Measurements from ENCODE around the gene IP6K1.
"Not testable (repeated sequence)": the region's sequence is repeated elsewhere in the genome, so short reads cannot be mapped to it uniquely, and the experiment has no call there.

IP6K1 gene

DNA sequence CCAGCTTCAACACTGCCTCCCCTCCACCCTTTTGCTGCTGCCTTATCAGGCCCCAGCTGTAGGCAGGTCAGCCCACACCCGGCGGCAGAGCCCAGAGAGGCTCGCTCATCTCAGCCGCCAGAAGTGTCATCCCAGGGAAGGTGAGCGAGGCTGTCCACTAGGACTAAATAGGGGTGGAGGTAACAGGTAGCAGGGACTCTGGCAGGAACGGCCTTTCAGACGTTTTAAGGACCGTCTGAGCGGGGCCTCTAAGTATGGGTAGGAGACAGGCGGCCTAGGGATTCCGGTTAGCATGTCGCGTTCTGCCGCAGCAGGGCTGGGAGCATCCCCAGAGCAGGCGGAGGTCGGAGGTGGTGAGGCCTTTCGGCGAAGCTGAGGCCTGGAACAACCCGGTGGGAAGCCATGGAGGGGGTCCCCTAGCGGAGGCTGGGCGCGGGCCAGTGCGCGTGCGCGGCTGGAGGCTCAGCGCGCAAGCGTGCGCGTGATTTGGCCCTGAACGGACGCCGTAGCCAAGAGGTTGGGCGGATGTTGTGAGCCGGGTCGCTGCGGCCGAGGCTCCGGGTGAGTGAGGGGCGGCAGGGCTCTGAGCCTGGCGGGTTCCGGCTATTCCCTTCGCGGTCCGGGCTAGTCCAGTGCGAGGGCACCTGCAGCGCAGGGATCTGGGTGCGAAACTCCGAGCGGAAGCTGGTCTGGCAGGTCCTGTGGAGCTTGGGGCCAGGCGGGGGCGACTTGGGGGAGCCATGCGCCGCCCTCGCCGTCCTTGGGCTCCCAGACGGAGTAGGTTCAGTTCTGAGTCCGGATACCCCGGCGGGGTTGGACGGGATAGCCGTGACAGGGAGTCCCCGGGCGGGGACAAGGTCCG, 97.1 kb downstream of the IP6K1 start, which contains the start of the genes MST1 and RNF123:
Gene MST1 (minus strand): TSS at position 429 of the 862 bp plus-strand sequence. CDS start 783 bp downstream, outside the sequence.
Gene RNF123 (plus strand): TSS at position 512 of the 862 bp plus-strand sequence. CDS start 1,609 bp downstream, outside the sequence.
- no peak for TF ChIP-seq ZNF274 (IDR thresholded peaks at IDR 0.05; ENCODE audit: low read depth, low read length)

DNA sequence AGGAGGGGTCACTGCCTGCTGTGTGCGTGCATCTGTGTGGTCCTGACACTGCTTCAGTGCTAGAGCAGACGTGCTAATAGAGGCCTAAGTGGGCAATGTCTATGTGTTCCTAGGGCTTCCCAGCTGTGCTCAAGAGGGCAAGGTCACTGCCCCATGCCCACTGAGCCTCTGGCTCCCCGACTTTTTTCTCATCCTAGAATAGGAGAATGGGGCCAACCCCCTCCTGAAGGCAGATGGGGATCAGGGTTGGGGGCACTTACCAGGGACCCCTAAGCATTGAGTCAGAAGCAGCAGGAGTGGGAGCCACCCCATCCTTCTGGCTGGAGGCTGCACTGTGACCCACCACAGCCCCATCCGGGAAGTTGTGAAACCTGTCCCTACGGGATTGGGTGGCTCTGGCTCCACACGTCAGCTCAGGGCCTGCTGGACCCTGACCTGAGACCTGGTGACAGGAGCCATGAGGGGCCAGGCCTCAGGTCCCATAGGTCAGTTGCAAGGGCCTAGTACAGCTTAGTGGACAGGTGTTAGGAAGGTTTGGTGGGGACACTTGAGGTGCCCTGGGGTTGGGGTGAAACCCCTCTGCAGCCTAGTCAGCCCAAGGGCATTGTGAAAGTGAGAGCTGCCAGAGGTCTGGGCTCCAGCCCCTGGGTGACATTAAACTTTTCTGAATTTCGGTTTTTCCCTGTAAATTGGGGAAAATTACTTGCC, 97.8 kb downstream of the IP6K1 start:
- H3K4me3 ChIP-seq (ENCODE audit: low read length), result peak overlapping the region; percentile 83; the same call in 1 of the 2 replicates

More for the DNA sequence above, 97.1 kb downstream of the IP6K1 start, which contains the start of the genes MST1 and RNF123:
- peak within 1 kb of the TSS; percentile 83 for H3K4me3 ChIP-seq (ENCODE audit: low read length)

DNA sequence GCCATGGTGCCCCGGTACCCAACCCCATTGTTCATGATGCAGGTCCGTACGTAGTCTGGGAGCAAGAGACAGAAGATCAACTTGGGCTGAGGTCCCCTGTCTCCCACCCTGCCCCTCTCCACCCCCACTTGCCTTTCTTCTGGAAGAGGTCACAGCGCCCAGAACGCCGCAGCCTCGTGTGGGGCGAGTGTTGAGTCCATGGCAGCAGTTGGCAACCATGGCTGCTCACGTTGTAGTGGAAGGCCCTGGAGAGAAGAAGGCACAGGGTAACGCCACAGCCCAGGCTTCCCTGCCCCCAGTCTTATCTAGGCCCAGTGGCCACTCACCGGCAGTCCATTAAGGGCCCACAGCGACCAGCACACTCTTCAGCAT, 98.9 kb downstream of the IP6K1 start:
- not testable (repeated sequence) for H3K4me3 ChIP-seq (ENCODE audit: low read length)

DNA sequence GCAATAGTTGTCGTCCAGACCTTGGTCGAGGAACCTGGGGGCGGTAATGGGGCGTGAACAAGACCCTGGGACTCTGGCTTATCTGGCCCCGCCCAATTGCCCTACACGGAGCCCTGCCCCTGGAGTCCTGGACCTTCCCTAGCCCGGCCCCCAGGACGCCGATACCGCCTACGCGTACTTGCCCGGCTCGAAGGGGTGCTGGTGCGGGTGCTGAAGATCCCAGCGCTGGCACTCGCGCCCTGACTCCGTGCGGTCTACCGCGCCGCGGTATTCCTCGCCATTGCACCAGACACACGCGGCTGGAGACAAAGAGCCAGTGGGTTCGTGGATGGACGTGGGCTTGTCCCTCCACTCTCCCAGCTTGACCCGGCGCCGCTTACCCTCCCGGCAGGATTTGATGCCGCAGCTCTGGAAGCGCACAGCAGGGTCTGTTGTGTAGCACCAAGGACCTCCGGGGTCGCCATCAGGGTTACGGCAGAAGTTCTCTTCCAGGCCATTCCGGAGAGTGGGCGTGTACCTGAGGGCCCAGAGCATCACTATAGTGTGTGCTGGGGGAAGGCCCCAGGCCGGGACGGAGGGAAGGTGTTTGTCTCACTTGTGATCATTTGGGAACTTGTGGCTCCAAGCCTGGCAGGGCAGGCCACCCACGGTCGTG, 99.4 kb downstream of the IP6K1 start:
- H3K4me3 ChIP-seq (ENCODE audit: low read length), result not testable (repeated sequence)

DNA sequence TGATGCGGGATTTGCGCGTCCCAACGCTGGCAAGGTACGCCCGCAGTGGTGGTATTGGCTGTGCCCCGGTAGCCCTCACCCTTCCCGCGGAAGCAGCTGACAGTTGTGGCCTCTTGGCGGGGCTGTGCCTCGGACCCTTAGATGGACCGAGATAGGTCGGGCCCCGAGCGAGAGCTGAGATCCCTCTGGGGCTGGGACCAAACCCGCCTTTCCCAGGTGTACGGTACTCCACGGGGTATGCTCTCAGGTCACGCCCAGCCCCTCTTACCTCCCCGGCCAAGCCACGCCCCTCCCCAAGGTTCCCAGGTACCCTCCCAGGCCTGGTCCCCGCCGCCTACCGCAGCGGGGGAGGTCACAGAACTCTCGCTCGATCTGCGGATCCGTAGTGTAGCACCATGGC, 100.0 kb downstream of the IP6K1 start:
- not testable (repeated sequence) for H3K4me3 ChIP-seq (ENCODE audit: low read length)

DNA sequence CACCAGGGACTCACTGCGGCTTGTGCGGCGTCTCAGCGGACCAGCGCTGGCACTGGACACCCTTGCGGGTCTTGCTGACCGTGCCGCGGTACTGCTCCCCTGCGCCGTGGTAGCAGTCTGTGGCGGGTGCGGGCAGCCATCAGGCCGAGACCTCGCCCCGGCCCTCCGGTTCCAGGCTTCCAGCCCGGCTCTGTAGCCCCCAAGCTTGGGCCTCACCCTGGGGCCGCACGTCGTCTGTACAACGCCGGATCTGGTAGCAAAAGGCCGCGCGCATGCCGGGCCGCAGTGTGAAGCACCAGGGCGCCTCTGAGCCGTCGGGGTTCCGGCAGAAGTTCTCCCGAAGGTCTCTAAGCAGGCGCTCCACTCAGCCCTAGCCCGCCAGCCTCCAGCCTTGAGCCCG, 100.5 kb downstream of the IP6K1 start:
- H3K4me3 ChIP-seq (ENCODE audit: low read length), result not testable (repeated sequence)

DNA sequence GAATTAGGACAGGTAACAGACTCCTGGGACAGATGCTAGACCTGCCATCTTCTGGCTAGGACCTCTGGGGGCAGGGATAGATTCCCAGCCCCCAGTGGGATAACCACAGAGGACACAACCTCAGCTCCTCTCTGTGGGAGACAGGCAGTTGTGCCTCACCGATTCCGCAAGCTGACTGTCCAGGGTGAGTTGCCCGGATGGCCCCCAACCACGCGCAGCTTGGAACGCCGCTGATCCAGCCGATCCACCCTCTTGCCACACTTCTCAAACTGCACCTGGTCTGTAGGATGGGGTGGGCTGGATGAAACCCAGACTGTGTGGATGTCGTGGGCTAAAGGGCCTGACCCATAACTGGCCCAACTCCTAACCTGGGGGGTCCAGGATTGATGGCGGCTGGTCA, 101.2 kb downstream of the IP6K1 start:
- not testable (repeated sequence) for H3K4me3 ChIP-seq (ENCODE audit: low read length)

DNA sequence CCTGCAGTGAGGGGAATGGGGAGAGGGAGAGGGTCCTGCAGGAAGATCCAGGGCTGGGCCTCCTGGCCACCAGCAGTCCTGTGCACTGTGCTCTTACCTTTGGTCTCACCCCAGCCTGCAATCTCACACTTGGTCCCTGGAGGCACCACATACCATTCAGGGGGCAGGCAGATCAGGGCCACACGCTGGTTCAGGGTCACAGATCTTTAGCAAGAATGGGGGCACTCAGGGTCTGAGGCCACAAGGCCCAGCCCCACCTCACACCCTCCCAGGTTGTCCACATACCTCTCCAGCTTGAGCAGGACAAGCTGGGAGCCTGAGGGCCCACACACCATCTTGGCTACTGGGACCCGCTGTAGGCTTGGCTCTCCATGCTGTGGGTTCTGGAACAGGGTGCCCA, 101.9 kb downstream of the IP6K1 start:
- H3K4me3 ChIP-seq (ENCODE audit: low read length), result not testable (repeated sequence)

DNA sequence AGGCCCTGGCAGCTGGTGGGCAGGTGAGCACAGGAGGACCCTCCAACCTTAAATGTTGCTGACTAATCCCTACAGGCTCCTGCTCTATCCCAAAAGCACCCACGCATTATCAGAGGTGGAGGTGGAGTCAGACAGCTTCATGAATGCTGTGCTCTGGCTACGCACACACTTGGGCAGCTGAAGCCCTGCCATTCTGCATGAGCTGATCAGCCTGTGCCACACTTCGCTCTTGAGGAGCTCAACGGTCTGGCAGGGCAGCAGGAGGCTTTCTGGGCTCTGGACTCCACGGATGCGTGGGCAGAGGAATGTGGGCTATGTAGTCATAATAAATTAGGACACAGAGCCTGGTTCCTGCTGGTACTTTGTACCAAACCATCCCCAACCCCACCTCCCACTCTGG, 103.2 kb downstream of the IP6K1 start:
- TF ChIP-seq ZNF274 (IDR thresholded peaks at IDR 0.05; ENCODE audit: low read depth, low read length), result no peak
- no peak overlapping the region for H3K4me3 ChIP-seq (ENCODE audit: low read length)

DNA sequence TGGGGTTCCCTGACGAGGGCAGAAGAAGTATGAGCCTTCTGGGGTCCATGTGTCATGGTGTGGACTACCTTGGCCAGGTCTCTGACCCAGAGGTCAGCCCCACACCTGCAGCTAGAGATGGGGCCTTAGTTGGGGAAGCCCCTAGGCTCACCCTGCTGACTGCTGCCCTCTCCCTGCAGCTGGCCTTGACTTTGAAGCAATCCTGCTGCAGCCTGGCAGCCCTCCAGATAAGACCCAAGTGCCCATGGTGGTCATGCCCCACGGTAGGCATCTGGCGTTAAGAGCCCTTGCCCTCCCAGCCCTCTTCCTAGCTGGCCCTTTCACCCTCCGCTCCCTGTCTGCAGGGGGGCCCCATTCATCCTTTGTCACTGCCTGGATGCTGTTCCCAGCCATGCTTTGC, 104.8 kb downstream of the IP6K1 start:
- no peak for TF ChIP-seq ZNF274 (IDR thresholded peaks at IDR 0.05; ENCODE audit: low read depth, low read length)

DNA sequence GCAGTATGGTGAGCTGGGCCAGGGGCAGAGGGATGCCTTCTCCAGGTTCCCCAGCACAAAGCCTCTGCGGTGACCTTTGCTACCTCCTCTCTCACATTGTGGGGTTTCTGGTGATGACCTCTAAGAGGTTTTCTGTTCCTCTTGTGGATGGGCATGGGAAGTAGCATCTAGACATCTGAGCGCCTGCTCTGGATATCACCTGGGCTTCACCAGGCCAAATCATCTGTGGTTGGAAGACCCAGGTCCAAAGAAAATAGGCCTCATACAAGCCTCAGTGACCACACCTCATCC, 105.2 kb downstream of the IP6K1 start:
- TF ChIP-seq ZNF274 (IDR thresholded peaks at IDR 0.05; ENCODE audit: low read depth, low read length), result no peak
- H3K4me3 ChIP-seq (ENCODE audit: low read length), result no peak overlapping the region

More for the DNA sequence above, 104.8 kb downstream of the IP6K1 start:
- no peak overlapping the region for H3K4me3 ChIP-seq (ENCODE audit: low read length)

DNA sequence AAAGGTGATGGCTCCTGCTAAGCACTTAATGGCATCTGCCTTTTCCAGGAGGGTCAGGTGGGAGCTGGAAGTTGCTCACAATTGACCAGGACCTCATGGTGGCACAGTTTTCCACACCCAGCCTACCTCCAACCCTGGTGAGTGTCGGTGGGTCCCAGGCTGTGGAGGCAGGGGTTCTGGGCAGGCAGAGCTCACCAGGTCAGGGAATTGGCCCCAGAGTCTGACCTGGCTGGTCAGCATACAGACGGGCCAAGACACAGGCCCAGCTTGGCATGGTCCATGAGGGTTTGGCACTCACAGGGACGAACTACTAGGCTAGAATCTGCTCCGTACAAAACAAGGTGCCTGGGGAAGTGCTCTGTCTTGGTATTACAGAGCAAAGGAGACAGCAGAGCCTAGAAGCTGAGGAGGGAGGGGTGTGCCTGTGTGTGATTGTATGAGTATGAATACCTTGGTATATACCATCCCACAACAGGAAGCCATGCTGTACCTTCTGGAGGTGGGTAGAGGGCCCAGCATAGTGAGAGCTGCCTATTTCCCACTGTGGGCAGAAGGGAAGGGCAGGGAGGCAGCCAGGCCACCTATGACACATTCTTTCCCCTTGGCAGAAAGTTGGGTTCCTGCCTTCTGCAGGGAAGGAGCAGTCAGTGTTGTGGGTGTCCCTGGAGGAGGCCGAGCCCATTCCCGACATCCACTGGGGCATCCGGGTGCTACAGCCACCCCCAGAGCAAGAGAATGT, 105.7 kb downstream of the IP6K1 start:
- no peak for TF ChIP-seq ZNF274 (IDR thresholded peaks at IDR 0.05; ENCODE audit: low read depth, low read length)
- no peak overlapping the region for H3K4me3 ChIP-seq (ENCODE audit: low read length)

DNA sequence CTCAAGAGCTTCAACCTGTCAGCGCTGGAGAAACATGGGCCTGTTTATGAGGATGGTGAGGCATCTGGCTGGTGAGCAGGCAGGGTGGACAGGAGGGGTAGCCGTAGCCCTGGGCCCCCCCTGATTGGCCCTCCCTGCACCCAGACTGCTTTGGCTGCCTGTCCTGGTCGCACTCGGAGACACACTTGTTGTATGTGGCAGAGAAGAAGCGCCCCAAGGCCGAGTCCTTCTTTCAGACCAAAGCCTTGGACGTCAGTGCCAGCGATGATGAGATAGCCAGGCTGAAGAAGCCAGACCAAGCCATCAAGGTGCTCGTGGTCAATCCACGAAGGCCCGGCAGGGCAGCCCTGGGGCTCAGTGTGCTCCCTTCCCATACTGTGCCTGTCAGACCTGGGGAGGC, 110.4 kb downstream of the IP6K1 start:
- no peak overlapping the region for H3K4me3 ChIP-seq (ENCODE audit: low read length)
- TF ChIP-seq ZNF274 (IDR thresholded peaks at IDR 0.05; ENCODE audit: low read depth, low read length), result no peak

DNA sequence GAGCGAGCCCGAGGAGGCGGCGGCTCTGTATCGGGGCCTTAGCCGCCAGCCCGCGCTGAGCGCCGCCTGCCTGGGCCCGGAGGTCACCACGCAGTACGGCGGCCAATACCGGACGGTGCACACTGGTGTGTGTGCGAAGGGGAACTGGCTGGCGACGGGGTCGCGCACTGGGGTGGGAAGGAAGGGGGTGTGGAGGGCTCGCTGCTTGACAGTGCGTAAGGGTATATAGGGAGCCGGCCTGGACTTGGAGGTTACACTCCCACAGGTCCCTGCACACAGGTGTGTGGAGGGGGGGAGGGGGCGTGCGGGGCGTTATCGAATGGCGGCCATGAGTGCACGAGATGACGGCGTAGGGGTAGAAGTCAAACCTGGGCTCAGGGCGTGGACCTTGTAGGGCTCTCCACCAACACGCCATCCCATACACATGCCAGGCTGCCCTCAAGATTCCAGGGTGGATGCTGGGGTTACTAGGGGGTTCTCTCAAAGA, 111.8 kb downstream of the IP6K1 start:
- no peak for TF ChIP-seq ZNF274 (IDR thresholded peaks at IDR 0.05; ENCODE audit: low read depth, low read length)
- peak overlapping the region; percentile 75; the same call in 1 of the 2 replicates for H3K4me3 ChIP-seq (ENCODE audit: low read length)

Measured in GM08714 (cell line).